Thoracic aorta (tissue), 2 donors: Measurements from ENCODE around the gene VPS54. TPM values are rescaled to one million over a fixed set of nuclear protein-coding genes. Genes with fewer than 3 reads are reported as not detected.

Source experiments
- ATAC-seq: fragments of 150-250 bp; one replicate; pipeline ENCODE4 v1.8.0; 2017; ENCODE audit warnings: low read depth; ENCODE audit not compliant: insufficient number of reproducible peaks, low FRiP score
- DNase-seq: peaks from one replicate; pipeline ENCODE4 v3.0.0-alpha.2; 2020; ENCODE audit warnings: low spot score
- H3K27ac ChIP-seq, 2 donors: fragments of 200-600 bp; sonication (generic); 1 replicate in 1 of 2; 2 replicates in 1 of 2; pipeline ENCODE4 v1.5.1; 2016; ENCODE audit warnings: mild to moderate bottlenecking in 2 of 2, moderate library complexity in 2 of 2
- H3K27me3 ChIP-seq: fragments of 200-600 bp; sonication (generic); replicated peaks from 2 replicates; pipeline ENCODE4 v1.6.0; 2016; ENCODE audit warnings: mild to moderate bottlenecking; ENCODE audit not compliant: insufficient read depth
- H3K36me3 ChIP-seq: fragments of 200-600 bp; sonication (generic); one replicate; pipeline ENCODE4 v1.5.1; 2016
- H3K4me1 ChIP-seq, 2 donors: fragments of 200-600 bp; sonication (generic); 1 replicate in 1 of 2; 2 replicates in 1 of 2; pipeline versions ENCODE4 v1.5.1 to v1.6.0; 2016; ENCODE audit warnings: low read depth in 2 of 2, mild to moderate bottlenecking in 1 of 2; ENCODE audit not compliant: control insufficient read depth in 1 of 2
- H3K4me3 ChIP-seq: fragments of 200-600 bp; sonication (generic); 2 replicates; pipeline ENCODE4 v1.5.1; 2016; ENCODE audit warnings: mild to moderate bottlenecking
- H3K9me3 ChIP-seq: fragments of 200-600 bp; sonication (generic); 2 replicates; pipeline ENCODE4 v1.5.1; 2016
- CTCF ChIP-seq: fragments of 200-600 bp; sonication (generic); IDR thresholded peaks from one replicate; pipeline ENCODE4 v1.5.1; 2019; ENCODE audit warnings: antibody characterized with exemption
- total RNA-seq, 2 donors: library from RNA; depleted of rRNA; stranded (reverse); fragments of >200 nt; gene quantifications; one replicate each; pipeline versions ENCODE4 v1.1.0 to v1.2.3, GENCODE V29; 2016

VPS54 gene
- total RNA-seq, 2 donors from 2014 or later: 20.0 to 22.1 TPM

- Histone ChIP-seq H3K27me3 (no peaks in the 10 kb centered on the region), H3K4me3 (no peak overlapping the region), H3K9me3 (no peaks in the 10 kb centered on the region), H3K4me1 (peaks cover 0 to 10% of the 10 kb centered on the region in 2 donors), H3K27ac (no peak overlapping the region), H3K36me3 (peaks cover 10% of the 10 kb centered on the region)
- ATAC-seq (no peak), DNase-seq (no peak)
- TF ChIP-seq CTCF: no peak
Observed at GRCh38 chr2:63881205-63881604, 138.0 kb downstream of the VPS54 start.

- no peak for TF ChIP-seq CTCF
- no peak for ATAC-seq
- no peak for DNase-seq
- no peak overlapping the region for H3K4me3 ChIP-seq
- H3K9me3 ChIP-seq: no peaks in the 10 kb centered on the region
- no peaks in the 10 kb centered on the region for H3K27me3 ChIP-seq
- H3K36me3 ChIP-seq: peaks cover 9% of the 10 kb centered on the region
- no peak overlapping the region for H3K27ac ChIP-seq
- peaks cover 5 to 16% of the 10 kb centered on the region in 2 donors for H3K4me1 ChIP-seq
Observed at GRCh38 chr2:63880625-63881024, 138.6 kb downstream of the VPS54 start.

- no peak overlapping the region for H3K27ac ChIP-seq
- no peak overlapping the region for H3K4me3 ChIP-seq
- peaks cover 9% of the 10 kb centered on the region for H3K36me3 ChIP-seq
- no peak for ATAC-seq
- no peak for TF ChIP-seq CTCF
- H3K4me1 ChIP-seq: peaks cover 7 to 23% of the 10 kb centered on the region in 2 donors
- DNase-seq: no peak
- no peaks in the 10 kb centered on the region for H3K27me3 ChIP-seq
- H3K9me3 ChIP-seq: no peaks in the 10 kb centered on the region
Observed at GRCh38 chr2:63879876-63880433, 139.3 kb downstream of the VPS54 start.

GRCh38 chr2:63878486-63878885, 140.7 kb downstream of the VPS54 start:
- ATAC-seq: no peak
- no peak for DNase-seq
- Histone ChIP-seq H3K27me3 (no peaks in the 10 kb centered on the region), H3K36me3 (peaks cover 8% of the 10 kb centered on the region), H3K4me3 (no peak overlapping the region), H3K4me1 (peaks cover 13 to 38% of the 10 kb centered on the region in 2 donors), H3K9me3 (no peaks in the 10 kb centered on the region), H3K27ac (no peak overlapping the region)
- TF ChIP-seq CTCF: no peak

- Histone ChIP-seq H3K9me3 (no peaks in the 10 kb centered on the region), H3K4me1 (peaks cover 24 to 59% of the 10 kb centered on the region in 2 donors), H3K36me3 (peaks cover 3% of the 10 kb centered on the region), H3K27me3 (no peaks in the 10 kb centered on the region), H3K27ac (peak overlapping the region; percentile 70 to 80), H3K4me3 (no peak overlapping the region)
- no peak for TF ChIP-seq CTCF
- ATAC-seq (no peak), DNase-seq (no peak)
Observed at GRCh38 chr2:63876311-63876710, 142.9 kb downstream of the VPS54 start.
